Calu3 (cell line): ENCODE measurements around the gene WNT7B. TPM values are rescaled to one million over a fixed set of nuclear protein-coding genes. Genes with fewer than 3 reads are reported as not detected.

ENCODE experiments used
- BruUV-seq: library from RNA; stranded (reverse); fragments of 400-500 nt; replicated peaks from 2 replicates; lab custom pipeline; 2021; lab: Mats Ljungman, UMichigan
- CTCF ChIA-PET: fragments of 300-600 bp; sonication (Branson Sonifier 250); formaldehyde crosslinking; loops from one replicate; lab custom pipeline; 2022; ENCODE audit warnings: antibody characterized with exemption; lab: Charles Lee
- DNase-seq: peaks from one replicate; pipeline ENCODE4 v3.0.0; 2022
- H3K27ac Mint-ChIP-seq: one replicate; pipeline ENCODE4 v1.8.0; 2022; ENCODE audit warnings: mixed read lengths; ENCODE audit not compliant: unreplicated experiment
- H3K27me3 Mint-ChIP-seq: one replicate; pipeline ENCODE4 v1.8.0; 2022; ENCODE audit warnings: mixed read lengths; ENCODE audit not compliant: unreplicated experiment
- H3K36me3 Mint-ChIP-seq: one replicate; pipeline ENCODE4 v1.8.0; 2022; ENCODE audit warnings: mild to moderate bottlenecking, moderate library complexity, mixed read lengths; ENCODE audit not compliant: insufficient read depth, unreplicated experiment
- H3K4me1 Mint-ChIP-seq: one replicate; pipeline ENCODE4 v1.8.0; 2022; ENCODE audit warnings: mild to moderate bottlenecking, low read depth, mixed read lengths; ENCODE audit not compliant: unreplicated experiment
- H3K4me3 Mint-ChIP-seq: one replicate; pipeline ENCODE4 v1.8.0; 2022; ENCODE audit warnings: mild to moderate bottlenecking, low read depth, moderate library complexity, mixed read lengths; ENCODE audit not compliant: unreplicated experiment
- H3K9me3 Mint-ChIP-seq: one replicate; pipeline ENCODE4 v1.8.0; 2022; ENCODE audit warnings: low read depth, mixed read lengths; ENCODE audit not compliant: unreplicated experiment
- CTCF ChIP-seq: fragments of 200-600 bp; IDR thresholded peaks from one replicate; pipeline ENCODE4 v1.8.0; 2022; ENCODE audit warnings: antibody characterized with exemption; ENCODE audit not compliant: unreplicated experiment
- intact Hi-C: fragments of 100-400 bp; cut with micrococcal nuclease; formaldehyde crosslinking; loops from one replicate; pipeline ENCODE4 v1.10.0; 2022; ENCODE audit not compliant: unreplicated experiment
- total RNA-seq: library from RNA; stranded (reverse); gene quantifications from 2 replicates; pipeline ENCODE4 v1.2.3, GENCODE V29; 2022

Gene WNT7B
- total RNA-seq, 1 experiment from 2014 or later, result 100.0 TPM

GRCh38 chr22:45910928-45911467 lies 66.0 kb downstream of the WNT7B start:
- peaks cover 5% of the 10 kb centered on the region for H3K9me3 Mint-ChIP-seq
- intact Hi-C loops, result no loop called here
- TF ChIP-seq CTCF, result no peak
- H3K4me1 Mint-ChIP-seq, result peaks cover 46% of the 10 kb centered on the region
- peaks cover 49% of the 10 kb centered on the region for H3K36me3 Mint-ChIP-seq
- no peak for DNase-seq
- no TSS peak for BruUV-seq
- CTCF ChIA-PET, result interaction anchor here (0.9 to 1.9 kb wide), 7 partner anchors 9 to 66 kb away, joined by 3 to 18 read pairs (median 3); partner anchors contain the start of gene WNT7B
- peak overlapping the region; percentile 57 for H3K4me3 Mint-ChIP-seq
- H3K27me3 Mint-ChIP-seq, result no peaks in the 10 kb centered on the region
- H3K27ac Mint-ChIP-seq, result peak overlapping the region; percentile 77

GRCh38 chr22:45908961-45909360 lies 68.0 kb downstream of the WNT7B start:
- BruUV-seq, result no TSS peak
- no peak for TF ChIP-seq CTCF
- CTCF ChIA-PET, result no interaction called here

GRCh38 chr22:45907996-45908395 lies 69.0 kb downstream of the WNT7B start:
- Mint-ChIP-seq H3K27ac (no peak overlapping the region), H3K27me3 (peaks cover 15% of the 10 kb centered on the region), H3K9me3 (no peaks in the 10 kb centered on the region), H3K4me1 (peaks cover 46% of the 10 kb centered on the region), H3K4me3 (no peak overlapping the region), H3K36me3 (peaks cover 27% of the 10 kb centered on the region)
- intact Hi-C loops, result no loop called here
- TF ChIP-seq CTCF, result no peak
- no peak for DNase-seq
- CTCF ChIA-PET, result interaction anchor here (1.0 kb wide), 1 partner anchor 10 kb away, joined by 3 read pairs; no protein-coding TSS in a partner anchor
- no TSS peak for BruUV-seq

More at GRCh38 chr22:45908961-45909360, 68.0 kb downstream of the WNT7B start:
- intact Hi-C loops, result no loop called here
- Mint-ChIP-seq H3K4me1 (peaks cover 50% of the 10 kb centered on the region), H3K27ac (no peak overlapping the region), H3K4me3 (no peak overlapping the region), H3K36me3 (peaks cover 37% of the 10 kb centered on the region), H3K27me3 (peaks cover 15% of the 10 kb centered on the region), H3K9me3 (peaks cover under 1% of the 10 kb centered on the region)
- DNase-seq, result no peak

GRCh38 chr22:45907378-45907777 lies 69.6 kb downstream of the WNT7B start:
- Mint-ChIP-seq H3K4me3 (no peak overlapping the region), H3K9me3 (no peaks in the 10 kb centered on the region), H3K27me3 (peaks cover 15% of the 10 kb centered on the region), H3K4me1 (peaks cover 41% of the 10 kb centered on the region), H3K27ac (no peak overlapping the region), H3K36me3 (peaks cover 22% of the 10 kb centered on the region)
- BruUV-seq, result no TSS peak
- DNase-seq, result no peak
- TF ChIP-seq CTCF, result no peak
- intact Hi-C loops, result no loop called here
- CTCF ChIA-PET, result interaction anchor here (0.8 to 1.0 kb wide), 2 partner anchors 9 to 43 kb away, joined by 3 to 5 read pairs; no protein-coding TSS in a partner anchor
